CD4-positive, alpha-beta T cell treated with Interleukin-6 for 4 hours (primary cell): ENCODE results near the gene MRTFA.
"Not testable (repeated sequence)": the region's sequence is repeated elsewhere in the genome, so short reads cannot be mapped to it uniquely, and the experiment has no call there.

ENCODE experiments used
- DNase-seq: peaks from one replicate; pipeline ENCODE4 v3.0.0-alpha.2; 2020; ENCODE audit warnings: mixed read lengths

MRTFA gene

GRCh38 chr22:40594346-40594745 lies 42.2 kb downstream of the MRTFA start:
- no peak for DNase-seq

DNA sequence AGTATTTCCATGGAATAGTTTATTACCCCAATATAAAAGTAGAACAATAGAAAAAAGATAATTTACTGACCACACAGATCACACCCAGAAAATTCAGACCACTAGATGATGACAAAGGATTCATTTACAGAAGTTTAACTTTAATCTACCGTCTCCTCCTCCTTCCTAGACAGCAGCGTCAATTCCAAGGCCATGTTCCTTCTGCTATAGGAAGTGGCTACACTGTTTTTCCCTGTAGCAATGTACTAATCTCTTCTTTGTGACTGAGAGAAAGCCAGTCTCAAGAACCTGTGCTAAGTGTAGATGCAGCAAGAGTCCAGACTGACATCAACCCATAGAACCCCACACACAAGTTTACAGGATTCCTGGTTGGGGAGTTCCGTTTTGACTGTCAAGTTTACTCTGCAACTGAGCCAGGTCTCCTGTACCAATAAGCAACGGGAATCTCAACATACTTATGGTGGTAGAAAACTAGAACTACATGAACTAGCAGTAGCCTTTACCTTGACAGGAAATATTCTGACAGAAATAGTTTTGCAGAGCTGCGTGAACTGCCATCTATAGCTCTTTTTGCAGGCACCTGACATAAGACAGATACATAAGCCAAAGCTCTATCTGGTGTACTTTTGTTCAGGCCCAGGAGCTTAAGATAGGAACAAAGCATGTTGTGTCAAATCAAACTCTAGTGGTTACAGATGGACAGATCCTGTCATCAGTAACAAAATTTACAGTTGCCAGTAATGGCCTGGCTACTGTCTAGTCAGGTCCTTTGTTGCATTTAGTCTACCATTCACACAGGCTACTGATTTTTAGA lies 42.9 kb downstream of the MRTFA start:
- no peak for DNase-seq

- DNase-seq, result no peak
These were observed 44.0 kb downstream of the MRTFA start for GRCh38 chr22:40592352-40593113.

DNA sequence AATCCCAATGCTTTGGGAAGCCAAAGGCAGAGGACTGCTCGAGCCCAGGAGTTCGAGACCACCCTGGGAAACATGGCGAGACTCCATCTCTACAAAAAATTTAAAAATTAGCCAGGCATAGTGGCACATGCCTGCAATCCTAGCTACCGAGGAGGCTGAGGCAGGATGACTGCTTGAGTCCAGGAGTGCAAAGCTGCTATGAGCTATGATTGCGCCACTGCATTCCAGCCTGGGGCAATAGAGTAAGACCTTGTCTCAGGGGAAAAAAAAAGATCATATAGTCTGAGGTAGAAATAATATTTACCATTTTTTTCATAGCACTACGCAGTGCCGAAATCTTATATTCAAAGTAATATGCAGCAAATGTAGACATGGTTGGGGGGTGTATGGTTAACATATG lies 47.8 kb downstream of the MRTFA start:
- no peak for DNase-seq

DNA sequence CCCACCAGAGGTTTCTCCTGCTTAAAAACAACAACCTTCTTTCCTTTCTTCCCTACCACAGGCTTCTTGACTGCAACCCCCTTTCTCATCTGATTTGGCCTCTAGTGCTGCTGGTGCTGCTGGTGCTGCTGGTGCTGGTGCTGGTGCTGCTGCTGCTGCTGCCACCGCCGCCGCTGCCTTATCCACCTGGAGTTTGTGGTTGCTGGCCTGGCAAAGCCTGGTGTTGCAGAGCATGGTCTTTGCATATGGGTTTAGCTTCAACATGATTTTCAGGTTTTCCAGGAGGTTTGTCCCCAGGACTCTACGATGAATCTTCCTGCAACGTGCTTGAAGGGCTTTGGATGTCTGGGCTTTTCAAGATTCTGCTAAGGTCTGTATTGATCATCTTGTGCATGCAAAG lies 49.7 kb downstream of the MRTFA start:
- no peak for DNase-seq

DNA sequence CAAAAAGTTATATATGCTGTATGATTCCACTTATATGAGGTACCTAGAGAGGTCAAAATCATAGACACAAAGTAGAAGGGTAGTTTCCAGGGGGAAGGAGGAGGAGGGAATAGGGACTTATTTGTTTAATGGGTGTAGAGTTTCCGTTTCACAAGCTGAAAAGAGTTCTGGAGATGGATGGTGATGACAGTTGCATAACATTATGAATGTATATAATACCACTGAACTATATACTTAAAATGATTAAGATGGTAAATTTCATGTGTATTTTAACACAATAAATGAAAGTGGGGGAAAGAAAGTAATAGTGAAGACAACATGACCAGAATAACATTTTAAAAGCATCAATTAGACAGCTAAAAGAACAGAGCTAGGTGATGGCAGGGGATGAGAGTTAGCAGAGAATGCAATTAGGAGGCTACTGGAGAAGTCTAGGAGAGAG lies 51.2 kb downstream of the MRTFA start:
- DNase-seq, result no peak

DNA sequence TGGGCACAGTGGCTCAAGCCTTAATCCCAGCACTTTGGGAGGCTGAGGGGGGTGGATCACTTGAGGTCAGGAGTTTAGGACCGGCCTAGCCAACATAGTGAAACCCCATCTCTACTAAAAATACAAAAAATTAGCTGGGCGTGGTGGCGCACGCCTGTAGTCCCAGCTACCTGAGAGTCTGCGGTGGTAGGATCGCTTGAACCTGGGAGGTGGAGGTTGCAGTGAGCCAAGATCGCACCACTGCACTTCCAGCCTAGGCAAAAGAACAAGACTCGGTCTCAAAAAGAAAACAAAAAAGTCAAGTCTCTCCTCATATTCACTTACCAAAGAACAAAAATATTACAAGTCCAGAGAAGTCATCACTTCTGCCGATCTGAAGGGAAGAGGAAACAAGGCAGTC lies 51.8 kb downstream of the MRTFA start:
- DNase-seq, result not testable (repeated sequence)

- no peak for DNase-seq
These were observed 53.3 kb downstream of the MRTFA start for GRCh38 chr22:40583053-40583741.

- no peak for DNase-seq
These were observed 54.5 kb downstream of the MRTFA start for GRCh38 chr22:40582063-40582462.

DNA sequence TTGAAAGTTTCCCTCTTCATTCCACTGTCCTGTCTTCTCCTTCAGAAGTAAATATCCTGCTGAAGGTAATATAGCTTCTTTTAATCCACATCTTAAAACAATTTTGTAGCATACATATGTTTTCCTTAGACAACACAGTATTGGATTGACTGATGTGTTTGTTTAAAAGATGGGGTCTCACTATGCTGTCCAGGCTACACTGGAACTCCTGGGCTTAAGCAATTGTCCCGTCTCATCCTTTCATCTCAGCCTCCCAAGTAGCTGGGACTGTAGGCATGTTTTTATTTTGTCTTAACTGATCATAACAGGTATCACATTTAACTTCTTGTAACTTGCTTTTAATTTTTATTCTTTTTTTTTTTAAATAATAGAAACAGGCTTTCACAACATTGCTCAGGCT lies 55.9 kb downstream of the MRTFA start:
- no peak for DNase-seq

GRCh38 chr22:40578171-40578570 lies 58.3 kb downstream of the MRTFA start:
- peak; percentile 29 for DNase-seq

DNA sequence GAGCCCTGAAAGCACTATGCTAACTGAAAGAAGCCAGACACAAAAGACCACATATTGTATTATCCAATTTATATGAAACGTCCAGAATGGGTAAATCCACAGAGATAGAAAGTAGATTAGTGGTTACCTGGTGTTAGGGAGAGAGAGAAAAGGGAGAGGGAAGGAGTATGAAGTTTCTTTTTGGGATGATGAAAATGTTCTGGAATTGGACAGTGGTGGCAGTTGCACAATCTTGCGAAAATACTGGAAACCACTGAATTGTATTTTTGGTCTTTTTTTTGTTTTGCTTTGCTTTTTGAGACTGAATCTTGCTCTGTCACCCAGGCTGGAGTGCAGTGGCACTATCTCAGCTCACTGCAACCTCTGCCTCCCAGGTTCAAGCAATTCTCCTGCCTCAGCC lies 63.5 kb downstream of the MRTFA start:
- DNase-seq, result no peak

- DNase-seq, result no peak
These were observed 64.6 kb downstream of the MRTFA start for GRCh38 chr22:40571887-40572286.

GRCh38 chr22:40567626-40568328 lies 68.7 kb downstream of the MRTFA start:
- no peak for DNase-seq

DNA sequence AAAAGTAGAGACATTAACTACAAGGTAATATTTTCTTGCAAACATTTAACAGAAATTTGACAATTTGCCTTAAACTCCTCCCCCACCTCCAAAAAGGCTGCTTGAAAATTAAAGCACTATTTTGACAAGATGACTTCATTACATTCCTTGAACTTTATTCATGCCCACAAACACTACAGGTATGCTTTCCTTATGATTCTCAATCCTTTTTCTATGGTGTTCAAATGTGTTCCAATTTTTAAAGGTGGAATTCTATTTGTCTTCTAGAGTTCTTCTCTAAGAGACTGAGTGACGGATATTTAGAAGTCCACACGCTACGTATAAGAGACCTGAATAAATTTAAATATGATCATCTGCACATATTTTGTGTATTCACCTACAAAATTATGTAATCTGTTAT lies 69.4 kb downstream of the MRTFA start:
- no peak for DNase-seq

GRCh38 chr22:40560994-40561515 lies 75.5 kb downstream of the MRTFA start:
- DNase-seq, result no peak

DNA sequence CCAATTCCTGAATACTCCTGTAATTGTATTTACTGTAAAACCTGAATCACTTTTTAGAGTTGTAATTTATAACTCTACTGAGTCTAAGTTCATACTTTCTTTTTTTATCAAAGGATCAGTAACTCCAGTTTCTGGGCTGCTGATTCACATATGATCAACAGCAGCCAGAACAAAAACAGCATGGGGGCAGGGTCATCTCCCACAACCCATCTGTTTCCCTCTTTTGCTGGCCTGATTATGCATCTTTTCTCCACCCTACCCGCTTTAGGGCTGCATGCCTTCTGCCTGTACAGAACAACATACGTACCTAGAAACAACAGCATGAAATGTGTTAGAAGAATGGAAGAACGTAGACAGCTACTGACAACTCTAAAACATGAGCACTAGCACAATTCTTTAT lies 76.0 kb downstream of the MRTFA start:
- no peak for DNase-seq

DNA sequence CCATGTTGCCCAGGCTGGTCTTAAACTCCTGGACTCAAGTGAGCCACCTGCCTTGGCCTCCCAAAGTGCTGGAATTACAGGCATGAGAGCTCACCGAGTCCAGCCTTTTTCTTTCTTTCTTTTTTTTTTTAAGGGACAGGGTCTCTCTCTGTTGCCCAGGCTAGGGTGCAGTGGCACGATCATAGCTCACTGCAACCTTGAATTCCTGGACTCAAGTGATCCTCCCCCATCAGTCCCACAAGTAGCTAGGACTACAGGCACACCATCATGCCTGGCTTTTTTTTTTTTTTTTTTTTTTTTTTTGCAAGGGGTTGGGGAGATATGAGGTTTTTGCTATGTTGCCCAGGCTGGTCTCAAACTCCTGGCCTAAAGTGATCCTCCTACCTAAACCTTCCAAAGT lies 78.5 kb downstream of the MRTFA start:
- no peak for DNase-seq

GRCh38 chr22:40556641-40557040 lies 79.9 kb downstream of the MRTFA start:
- no peak for DNase-seq

DNA sequence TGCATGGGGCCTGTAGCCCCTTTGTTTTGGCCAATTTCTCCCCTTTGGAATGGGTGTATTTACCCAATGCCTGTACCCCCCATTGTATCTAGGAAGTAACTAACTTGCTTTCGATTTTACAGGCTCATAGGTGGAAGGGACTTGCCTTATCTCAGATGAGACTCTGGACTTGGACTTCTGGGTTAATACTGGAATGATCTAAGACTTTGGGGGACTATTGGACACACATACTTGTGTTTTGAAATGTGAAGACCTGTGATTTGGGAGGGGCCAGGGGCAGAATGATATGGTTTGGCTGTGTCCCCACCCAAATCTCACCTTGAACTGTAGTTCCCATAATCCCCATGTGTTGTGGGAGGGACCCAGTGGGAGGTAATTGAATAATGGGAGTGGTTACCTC lies 82.5 kb downstream of the MRTFA start:
- not testable (repeated sequence) for DNase-seq

DNA sequence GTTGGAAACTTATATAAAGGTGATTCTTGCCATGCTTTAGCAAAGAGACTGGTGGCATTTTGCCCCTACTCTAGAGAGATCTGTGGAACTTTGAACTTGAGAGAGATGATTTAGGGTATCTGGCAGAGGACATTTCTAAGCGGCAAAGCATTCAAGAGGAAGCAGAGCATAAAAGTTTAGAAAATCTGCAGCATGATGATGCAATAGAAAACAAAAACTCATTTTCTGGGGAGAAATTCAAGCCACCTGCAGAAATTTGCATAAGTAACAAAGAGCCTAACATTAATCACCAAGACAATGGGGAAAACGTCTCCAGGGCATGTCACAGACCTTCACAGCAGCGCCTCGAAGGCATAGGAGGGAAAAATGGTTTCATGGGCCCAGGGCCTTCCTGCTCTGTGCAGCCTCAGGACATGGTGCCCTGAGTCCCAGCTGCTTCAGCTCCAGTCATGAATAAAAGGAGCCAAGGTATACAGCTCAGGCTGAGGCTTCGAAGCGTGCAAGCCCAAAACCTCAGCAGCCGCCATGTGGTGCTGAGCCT lies 83.4 kb downstream of the MRTFA start:
- DNase-seq, result no peak

GRCh38 chr22:40552070-40552469 lies 84.4 kb downstream of the MRTFA start:
- DNase-seq, result no peak
